ENCODE data around the gene TNFAIP8. TPM values are rescaled to one million over a fixed set of nuclear protein-coding genes. Genes with fewer than 3 reads are reported as not detected.
A peak's percentile ranks its signal among the peaks of the same experiment; 100 is the strongest.

The TNFAIP8 gene
- total RNA-seq, 5 donors from 2014 or later (not counting 1 experiment from before 2014, with no cell fraction given) = 128 to 145 (median 135) TPM

- Mint-ChIP-seq H3K27ac (peak overlapping the region; percentile 84 to 91), H3K27me3 (no peaks in the 10 kb centered on the region), H3K4me3 (peak overlapping the region in 1 of 3 donors; percentile 2), H3K9me3 (no peaks in the 10 kb centered on the region), H3K36me3 (peaks cover 32% of the 10 kb centered on the region), H3K4me1 (peaks cover 92 to 95% (median 94%) of the 10 kb centered on the region in 3 donors)
- Histone ChIP-seq H3K27ac (ENCODE audit: low read length) (no peak overlapping the region), H3K36me3 (ENCODE audit: control insufficient read depth in 2 of 2, extremely low read depth in 1 of 2, insufficient read depth in 1 of 2, low read length in 1 of 2) (peaks cover 0 to 8% of the 10 kb centered on the region in 2 donors), H3K4me3 (ENCODE audit: control insufficient read depth in 1 of 2, extremely low read depth in 1 of 2, low read length in 1 of 2) (no peak overlapping the region), H3K9me3 (no peaks in the 10 kb centered on the region), H3K27me3 (replicated peaks in 1 of 2; ENCODE audit: control insufficient read depth in 2 of 2, extremely low read depth in 1 of 2, insufficient read depth in 2 of 2, low read length in 1 of 2) (no peaks in the 10 kb centered on the region), H3K4me1 (ENCODE audit: control insufficient read depth in 1 of 2, extremely low read depth in 1 of 2, insufficient read depth in 2 of 2, low read length in 2 of 2) (peaks cover 30 to 34% of the 10 kb centered on the region in 2 experiments)
- DNase-seq (no peak), ATAC-seq (replicated peaks in 1 of 4) (no peak)
- POLR2A ChIA-PET = no interaction called here
- 50% methylated on average over 1 of the region's 6 CpGs for WGBS (ENCODE audit: insufficient coverage)
- CTCF ChIA-PET = interaction anchor here (0.6 to 2.3 kb wide), 4 partner anchors 25 to 71 kb away, joined by 3 to 8 read pairs (median 4); no protein-coding TSS in a partner anchor
Observed at GRCh38 chr5:119386596-119387344, 31.0 kb downstream of the TNFAIP8 start.

DNA sequence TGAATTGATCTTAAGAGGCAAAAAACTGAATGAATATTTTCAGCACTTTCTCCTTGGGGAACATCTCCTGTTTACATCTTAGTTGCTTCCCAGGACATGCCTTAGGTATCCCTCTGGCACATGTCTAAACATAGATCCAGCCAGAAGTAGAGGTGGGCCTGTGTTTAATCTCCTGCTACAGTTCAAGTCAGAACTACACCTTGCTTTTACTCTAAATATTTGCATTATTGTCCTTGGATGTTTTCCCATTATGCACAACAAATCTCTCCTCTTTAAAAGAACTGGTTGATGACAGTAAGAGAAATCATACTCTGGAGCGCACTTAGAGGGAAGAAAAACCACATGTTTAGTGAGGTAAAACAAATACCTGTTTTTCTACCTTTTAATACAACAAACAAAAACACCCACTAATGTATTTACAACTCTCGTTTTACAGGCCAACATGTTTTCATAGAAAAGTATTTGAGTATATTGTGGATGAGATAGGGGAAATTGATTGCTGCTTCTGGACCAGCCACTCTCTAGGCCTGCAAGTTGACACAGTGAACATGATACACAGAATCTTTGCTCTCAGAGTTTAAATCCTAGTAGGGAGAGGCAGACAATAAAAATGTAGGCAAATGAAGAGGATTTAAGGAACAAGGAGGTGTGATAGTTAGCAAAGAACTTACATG lies 32.3 kb downstream of the TNFAIP8 start:
- POLR2A ChIA-PET = interaction anchor here in 1 of 2 donors (0.6 kb wide), 2 partner anchors 77 to 107 kb away, joined by 3 to 4 read pairs; no protein-coding TSS in a partner anchor

DNA sequence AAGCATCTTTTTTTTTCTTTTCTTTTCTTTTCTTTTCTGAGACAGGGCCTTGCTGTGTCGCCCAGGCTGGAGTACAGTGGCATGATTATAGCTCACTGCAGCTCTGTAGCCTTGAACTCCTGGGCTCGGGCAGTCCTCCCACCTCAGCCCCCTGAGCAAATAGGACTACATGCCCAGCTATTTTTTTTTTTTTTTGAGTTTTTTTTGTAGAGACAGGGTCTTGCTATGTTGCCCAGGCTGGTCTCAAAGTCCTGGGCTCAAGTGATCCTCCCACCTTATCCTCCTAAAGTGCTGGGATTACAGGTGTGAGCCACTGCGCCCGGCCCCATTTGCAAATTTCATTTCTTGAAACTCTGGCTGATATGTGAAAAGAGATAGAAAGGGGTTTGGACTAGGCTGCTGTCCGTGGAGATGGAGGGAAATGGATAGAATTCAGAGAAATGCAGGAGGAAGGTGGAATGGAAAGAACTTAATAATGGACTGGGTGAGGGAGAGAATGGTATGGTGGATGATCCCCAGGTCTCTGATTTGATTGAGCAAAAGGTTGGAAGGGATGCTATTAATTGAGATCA lies 32.9 kb downstream of the TNFAIP8 start:
- H3K27me3 Mint-ChIP-seq = no peaks in the 10 kb centered on the region
- peak in 1 of 4 experiments; percentile 12 for ATAC-seq (replicated peaks in 1 of 4)
- H3K27me3 ChIP-seq (replicated peaks in 1 of 2; ENCODE audit: control insufficient read depth in 2 of 2, extremely low read depth in 1 of 2, insufficient read depth in 2 of 2, low read length in 1 of 2) = no peaks in the 10 kb centered on the region
- peak overlapping the region in 1 of 3 donors; percentile 2 for H3K4me3 Mint-ChIP-seq
- no peak for DNase-seq
- WGBS (ENCODE audit: insufficient coverage) = 90% methylated on average over 2 of the region's 5 CpGs
- ChIA-PET POLR2A (interaction anchor here in 1 of 2 donors (0.6 kb wide), 2 partner anchors 78 to 108 kb away, joined by 3 to 4 read pairs; no protein-coding TSS in a partner anchor), CTCF (interaction anchor here (0.6 to 1.2 kb wide), 3 partner anchors 8 to 112 kb away, joined by 3 read pairs; no protein-coding TSS in a partner anchor)
- no peaks in the 10 kb centered on the region for H3K9me3 Mint-ChIP-seq
- peak overlapping the region; percentile 84 to 91 for H3K27ac Mint-ChIP-seq
- H3K9me3 ChIP-seq = no peaks in the 10 kb centered on the region
- H3K27ac ChIP-seq (ENCODE audit: low read length) = peak overlapping the region; percentile 30
- peaks cover 90 to 97% (median 95%) of the 10 kb centered on the region in 3 donors for H3K4me1 Mint-ChIP-seq
- peaks cover 16 to 30% of the 10 kb centered on the region in 2 experiments for H3K4me1 ChIP-seq (ENCODE audit: control insufficient read depth in 1 of 2, extremely low read depth in 1 of 2, insufficient read depth in 2 of 2, low read length in 2 of 2)
- H3K4me3 ChIP-seq (ENCODE audit: control insufficient read depth in 1 of 2, extremely low read depth in 1 of 2, low read length in 1 of 2) = no peak overlapping the region
- peaks cover 0 to 16% of the 10 kb centered on the region in 2 donors for H3K36me3 ChIP-seq (ENCODE audit: control insufficient read depth in 2 of 2, extremely low read depth in 1 of 2, insufficient read depth in 1 of 2, low read length in 1 of 2)
- H3K36me3 Mint-ChIP-seq = peaks cover 44% of the 10 kb centered on the region

More for the DNA sequence above, 32.3 kb downstream of the TNFAIP8 start:
- peak overlapping the region; percentile 84 to 91 for H3K27ac Mint-ChIP-seq
- Histone ChIP-seq H3K4me3 (ENCODE audit: control insufficient read depth in 1 of 2, extremely low read depth in 1 of 2, low read length in 1 of 2) (no peak overlapping the region), H3K27me3 (replicated peaks in 1 of 2; ENCODE audit: control insufficient read depth in 2 of 2, extremely low read depth in 1 of 2, insufficient read depth in 2 of 2, low read length in 1 of 2) (no peaks in the 10 kb centered on the region), H3K9me3 (no peaks in the 10 kb centered on the region), H3K27ac (ENCODE audit: low read length) (peak overlapping the region; percentile 30), H3K36me3 (ENCODE audit: control insufficient read depth in 2 of 2, extremely low read depth in 1 of 2, insufficient read depth in 1 of 2, low read length in 1 of 2) (peaks cover 0 to 14% of the 10 kb centered on the region in 2 donors), H3K4me1 (ENCODE audit: control insufficient read depth in 1 of 2, extremely low read depth in 1 of 2, insufficient read depth in 2 of 2, low read length in 2 of 2) (peaks cover 18 to 32% of the 10 kb centered on the region in 2 experiments)
- no peaks in the 10 kb centered on the region for H3K27me3 Mint-ChIP-seq
- WGBS (ENCODE audit: insufficient coverage) = no CpG with 5 or more reads among the region's 2 CpGs
- peaks cover 38% of the 10 kb centered on the region for H3K36me3 Mint-ChIP-seq
- CTCF ChIA-PET = interaction anchor here in 1 of 2 donors (0.6 kb wide), 2 partner anchors 108 to 112 kb away, joined by 3 read pairs; no protein-coding TSS in a partner anchor
- H3K4me1 Mint-ChIP-seq = peaks cover 90 to 97% (median 95%) of the 10 kb centered on the region in 3 donors
- DNase-seq = no peak
- H3K4me3 Mint-ChIP-seq = no peak overlapping the region
- no peaks in the 10 kb centered on the region for H3K9me3 Mint-ChIP-seq
- ATAC-seq (replicated peaks in 1 of 4) = no peak

- no CpG with 5 or more reads among the region's 3 CpGs for WGBS (ENCODE audit: insufficient coverage)
- ChIA-PET CTCF (interaction anchor here (0.6 to 1.2 kb wide), 6 partner anchors 9 to 125 kb away, joined by 3 to 8 read pairs (median 4); no protein-coding TSS in a partner anchor), POLR2A (interaction anchor here in 1 of 2 donors (0.6 kb wide), 1 partner anchor 17 kb away, joined by 8 read pairs; no protein-coding TSS in a partner anchor)
- H3K27ac ChIP-seq (ENCODE audit: low read length) = no peak overlapping the region
- Mint-ChIP-seq H3K4me1 (peaks cover 87 to 92% (median 91%) of the 10 kb centered on the region in 3 donors), H3K4me3 (peak overlapping the region in 1 of 3 donors; percentile 2), H3K27ac (peak overlapping the region; percentile 76 to 79), H3K36me3 (peaks cover 48% of the 10 kb centered on the region), H3K27me3 (no peaks in the 10 kb centered on the region), H3K9me3 (no peaks in the 10 kb centered on the region)
- no peak overlapping the region for H3K4me3 ChIP-seq (ENCODE audit: control insufficient read depth in 1 of 2, extremely low read depth in 1 of 2, low read length in 1 of 2)
- H3K9me3 ChIP-seq = no peaks in the 10 kb centered on the region
- no peaks in the 10 kb centered on the region for H3K27me3 ChIP-seq (replicated peaks in 1 of 2; ENCODE audit: control insufficient read depth in 2 of 2, extremely low read depth in 1 of 2, insufficient read depth in 2 of 2, low read length in 1 of 2)
- DNase-seq = no peak
- peaks cover 0 to 19% of the 10 kb centered on the region in 2 donors for H3K36me3 ChIP-seq (ENCODE audit: control insufficient read depth in 2 of 2, extremely low read depth in 1 of 2, insufficient read depth in 1 of 2, low read length in 1 of 2)
- ATAC-seq (replicated peaks in 1 of 4) = peak in 2 of 4 experiments; percentile 18 to 26
- H3K4me1 ChIP-seq (ENCODE audit: control insufficient read depth in 1 of 2, extremely low read depth in 1 of 2, insufficient read depth in 2 of 2, low read length in 2 of 2) = peaks cover 10 to 25% of the 10 kb centered on the region in 2 experiments
Observed at GRCh38 chr5:119389288-119390030, 33.6 kb downstream of the TNFAIP8 start.

- WGBS (ENCODE audit: insufficient coverage) = no CpG with 5 or more reads among the region's 2 CpGs
- no peak overlapping the region for H3K27ac ChIP-seq (ENCODE audit: low read length)
- H3K36me3 Mint-ChIP-seq = peaks cover 48% of the 10 kb centered on the region
- no peak for ATAC-seq (replicated peaks in 1 of 4)
- no peak for DNase-seq
- no peaks in the 10 kb centered on the region for H3K9me3 Mint-ChIP-seq
- H3K27me3 ChIP-seq (replicated peaks in 1 of 2; ENCODE audit: control insufficient read depth in 2 of 2, extremely low read depth in 1 of 2, insufficient read depth in 2 of 2, low read length in 1 of 2) = no peaks in the 10 kb centered on the region
- ChIA-PET CTCF (interaction anchor here (0.6 to 1.2 kb wide), 3 partner anchors 20 to 75 kb away, joined by 3 to 5 read pairs (median 4); no protein-coding TSS in a partner anchor), POLR2A (interaction anchor here in 1 of 2 donors (1.1 kb wide), 1 partner anchor 38 kb away, joined by 3 read pairs; no protein-coding TSS in a partner anchor)
- no peak overlapping the region for H3K4me3 ChIP-seq (ENCODE audit: control insufficient read depth in 1 of 2, extremely low read depth in 1 of 2, low read length in 1 of 2)
- H3K4me1 ChIP-seq (ENCODE audit: control insufficient read depth in 1 of 2, extremely low read depth in 1 of 2, insufficient read depth in 2 of 2, low read length in 2 of 2) = peaks cover 3 to 23% of the 10 kb centered on the region in 2 experiments
- H3K27ac Mint-ChIP-seq = peak overlapping the region; percentile 76 to 79
- no peaks in the 10 kb centered on the region for H3K27me3 Mint-ChIP-seq
- no peak overlapping the region for H3K4me3 Mint-ChIP-seq
- no peaks in the 10 kb centered on the region for H3K9me3 ChIP-seq
- H3K4me1 Mint-ChIP-seq = peaks cover 86 to 92% (median 91%) of the 10 kb centered on the region in 3 donors
- peaks cover 0 to 26% of the 10 kb centered on the region in 2 donors for H3K36me3 ChIP-seq (ENCODE audit: control insufficient read depth in 2 of 2, extremely low read depth in 1 of 2, insufficient read depth in 1 of 2, low read length in 1 of 2)
Observed at GRCh38 chr5:119390404-119390803, 34.6 kb downstream of the TNFAIP8 start.
